ENCODE measurements around the gene ZNF609. TPM values are rescaled to one million over a fixed set of nuclear protein-coding genes. Genes with fewer than 3 reads are reported as not detected.

ZNF609 gene
- polyA plus RNA-seq, 1 donor (not counting 4 experiments of a cell fraction or from before 2014, with no cell fraction given): 16.9 TPM

- no peaks in the 10 kb centered on the region for H3K27me3 ChIP-seq (ENCODE audit: control insufficient read depth, extremely low read depth, insufficient read depth, low read length)
- no peak for DNase-seq (ENCODE audit: low read depth, low spot score)
- dilution Hi-C loops (cut with MboI; ENCODE audit: extremely low pct_ligation_motif_present, low sequenced_read_pairs): no loop called here
- no peaks in the 10 kb centered on the region for H4K20me1 ChIP-seq (ENCODE audit: control insufficient read depth, extremely low read depth, insufficient read depth, low read length)
- H3K4me2 ChIP-seq (ENCODE audit: control insufficient read depth, extremely low read depth, insufficient read depth, low read depth, low read length): no peak overlapping the region
- no peaks in the 10 kb centered on the region for H3K79me2 ChIP-seq (ENCODE audit: control insufficient read depth, insufficient read depth, low read length)
- no peak overlapping the region for H3K9ac ChIP-seq (ENCODE audit: control insufficient read depth, extremely low read depth, insufficient read depth, low read length)
- no peaks in the 10 kb centered on the region for H3K9me1 ChIP-seq (ENCODE audit: control insufficient read depth, extremely low read depth, insufficient read depth, low read length)
- TF ChIP-seq EZH2 (IDR thresholded peaks at IDR 0.05; ENCODE audit: low read length): no peak
- no peak for TF ChIP-seq CTCF (optimal IDR thresholded peaks at IDR 0.05 in 1 of 3, IDR thresholded peaks at IDR 0.05 in 1 of 3, conservative IDR thresholded peaks at IDR 0.05 in 1 of 3; ENCODE audit: extremely low read depth in 1 of 3, insufficient read depth in 2 of 3, low read length in 3 of 3)
- H3K9me3 ChIP-seq (ENCODE audit: control insufficient read depth, low read depth, low read length): no peaks in the 10 kb centered on the region
- peaks cover 0 to 4% of the 10 kb centered on the region in 2 experiments for H3K36me3 ChIP-seq (ENCODE audit: control insufficient read depth in 2 of 2, extremely low read depth in 1 of 2, insufficient read depth in 2 of 2, low read length in 2 of 2)
- FAIRE-seq: no peak
- no peak overlapping the region for H3K4me3 ChIP-seq (ENCODE audit: control insufficient read depth in 2 of 3, extremely low read depth in 1 of 3, insufficient read depth in 2 of 3, low read depth in 1 of 3, low read length in 3 of 3)
- H3K4me1 ChIP-seq (ENCODE audit: control insufficient read depth, extremely low read depth, insufficient read depth, low read length): no peaks in the 10 kb centered on the region
- no peak overlapping the region for H3K27ac ChIP-seq (ENCODE audit: control insufficient read depth, insufficient read depth, low read length)
- H2AFZ ChIP-seq (ENCODE audit: control insufficient read depth, low read length): no peak overlapping the region
Measured at GRCh38 chr15:64656508-64656907, 196.1 kb downstream of the ZNF609 start.

DNA sequence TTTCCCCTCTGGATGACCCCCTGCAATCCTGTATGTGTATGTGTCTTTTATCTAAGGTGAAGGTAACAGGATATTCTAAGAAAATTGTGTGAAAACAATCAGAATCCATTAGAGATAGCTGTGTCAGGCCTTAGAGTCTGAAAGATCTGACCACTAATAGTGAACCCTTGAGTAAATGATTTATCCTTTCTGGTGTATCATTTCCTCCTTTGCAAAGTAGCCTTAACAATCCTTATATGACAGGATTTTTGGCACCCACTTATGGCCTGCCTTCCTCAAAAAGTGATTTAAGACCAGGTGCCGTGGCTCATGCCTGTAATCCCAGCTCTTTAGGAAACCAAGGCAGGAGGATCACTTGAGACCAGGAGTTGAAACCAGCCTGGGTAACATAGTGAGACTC lies 204.8 kb downstream of the ZNF609 start:
- H4K20me1 ChIP-seq (ENCODE audit: control insufficient read depth, extremely low read depth, insufficient read depth, low read length): no peaks in the 10 kb centered on the region
- no peaks in the 10 kb centered on the region for H3K9me1 ChIP-seq (ENCODE audit: control insufficient read depth, extremely low read depth, insufficient read depth, low read length)
- H3K27me3 ChIP-seq (ENCODE audit: control insufficient read depth, extremely low read depth, insufficient read depth, low read length): no peaks in the 10 kb centered on the region
- H3K79me2 ChIP-seq (ENCODE audit: control insufficient read depth, insufficient read depth, low read length): no peaks in the 10 kb centered on the region
- no peak overlapping the region for H3K9ac ChIP-seq (ENCODE audit: control insufficient read depth, extremely low read depth, insufficient read depth, low read length)
- no peaks in the 10 kb centered on the region for H3K4me1 ChIP-seq (ENCODE audit: control insufficient read depth, extremely low read depth, insufficient read depth, low read length)
- dilution Hi-C loops (cut with MboI; ENCODE audit: extremely low pct_ligation_motif_present, low sequenced_read_pairs): no loop called here
- H3K4me2 ChIP-seq (ENCODE audit: control insufficient read depth, extremely low read depth, insufficient read depth, low read depth, low read length): no peak overlapping the region
- peaks cover 0 to 6% of the 10 kb centered on the region in 2 experiments for H3K36me3 ChIP-seq (ENCODE audit: control insufficient read depth in 2 of 2, extremely low read depth in 1 of 2, insufficient read depth in 2 of 2, low read length in 2 of 2)
- no peak overlapping the region for H3K4me3 ChIP-seq (ENCODE audit: control insufficient read depth in 2 of 3, extremely low read depth in 1 of 3, insufficient read depth in 2 of 3, low read depth in 1 of 3, low read length in 3 of 3)
- no peak for DNase-seq (ENCODE audit: low read depth, low spot score)
- H3K27ac ChIP-seq (ENCODE audit: control insufficient read depth, insufficient read depth, low read length): no peak overlapping the region
- no peak for FAIRE-seq
- TF ChIP-seq CTCF (optimal IDR thresholded peaks at IDR 0.05 in 1 of 3, IDR thresholded peaks at IDR 0.05 in 1 of 3, conservative IDR thresholded peaks at IDR 0.05 in 1 of 3; ENCODE audit: extremely low read depth in 1 of 3, insufficient read depth in 2 of 3, low read length in 3 of 3): no peak
- no peak for TF ChIP-seq EZH2 (IDR thresholded peaks at IDR 0.05; ENCODE audit: low read length)
- no peak overlapping the region for H2AFZ ChIP-seq (ENCODE audit: control insufficient read depth, low read length)
- H3K9me3 ChIP-seq (ENCODE audit: control insufficient read depth, low read depth, low read length): no peaks in the 10 kb centered on the region
